Measurements from ENCODE around the gene FAM118B.

DNA sequence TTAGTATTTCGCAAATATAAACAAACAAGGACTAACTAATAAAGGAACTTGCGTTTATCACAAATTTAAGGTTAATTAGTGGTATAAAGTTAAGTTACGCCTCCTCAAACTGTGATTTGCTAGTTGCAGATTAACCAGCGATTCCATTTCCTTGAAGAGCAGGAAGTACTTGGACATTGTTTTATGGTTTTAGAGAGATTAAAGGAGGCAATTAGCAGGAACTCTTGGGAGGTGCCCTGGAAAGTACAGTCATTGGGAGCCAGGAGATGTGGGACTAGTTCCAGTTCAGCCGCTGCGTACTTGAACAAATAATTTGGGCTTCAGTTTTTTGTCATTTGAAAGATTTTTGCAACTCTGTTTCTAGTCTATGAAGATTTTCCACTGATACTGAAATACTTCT, 3.3 kb downstream of the FAM118B start:
- TF ChIP-seq, protein P1, sequence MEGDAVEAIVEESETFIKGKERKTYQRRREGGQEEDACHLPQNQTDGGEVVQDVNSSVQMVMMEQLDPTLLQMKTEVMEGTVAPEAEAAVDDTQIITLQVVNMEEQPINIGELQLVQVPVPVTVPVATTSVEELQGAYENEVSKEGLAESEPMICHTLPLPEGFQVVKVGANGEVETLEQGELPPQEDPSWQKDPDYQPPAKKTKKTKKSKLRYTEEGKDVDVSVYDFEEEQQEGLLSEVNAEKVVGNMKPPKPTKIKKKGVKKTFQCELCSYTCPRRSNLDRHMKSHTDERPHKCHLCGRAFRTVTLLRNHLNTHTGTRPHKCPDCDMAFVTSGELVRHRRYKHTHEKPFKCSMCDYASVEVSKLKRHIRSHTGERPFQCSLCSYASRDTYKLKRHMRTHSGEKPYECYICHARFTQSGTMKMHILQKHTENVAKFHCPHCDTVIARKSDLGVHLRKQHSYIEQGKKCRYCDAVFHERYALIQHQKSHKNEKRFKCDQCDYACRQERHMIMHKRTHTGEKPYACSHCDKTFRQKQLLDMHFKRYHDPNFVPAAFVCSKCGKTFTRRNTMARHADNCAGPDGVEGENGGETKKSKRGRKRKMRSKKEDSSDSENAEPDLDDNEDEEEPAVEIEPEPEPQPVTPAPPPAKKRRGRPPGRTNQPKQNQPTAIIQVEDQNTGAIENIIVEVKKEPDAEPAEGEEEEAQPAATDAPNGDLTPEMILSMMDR (IDR thresholded peaks at IDR 0.05), result no peak
- no peak for TF ChIP-seq POLR2AphosphoS5 (IDR thresholded peaks at IDR 0.05)
